SK-N-MC (cell line): Measurements from ENCODE around the gene RERG.
A peak's percentile ranks its signal among the peaks of the same experiment; 100 is the strongest.

ENCODE experiments used
- DNase-seq: peaks from one replicate; pipeline ENCODE4 v3.0.0-alpha.2; 2011; ENCODE audit warnings: low read depth, low spot score
- H3K27ac ChIP-seq: fragments of 200-600 bp; sonication (generic); 2 replicates; pipeline ENCODE4 v1.5.1; 2016; ENCODE audit warnings: mixed run types
- H3K36me3 ChIP-seq: fragments of 200-600 bp; sonication (generic); 2 replicates; pipeline ENCODE4 v1.6.1; 2017; ENCODE audit warnings: antibody characterized with exemption, low read length, mixed read lengths; ENCODE audit not compliant: insufficient read depth
- H3K4me3 ChIP-seq: fragments of 200-600 bp; sonication (generic); 2 replicates; pipeline ENCODE4 v1.5.1; 2016
- H3K9ac ChIP-seq: fragments of 200-600 bp; sonication (generic); 2 replicates; pipeline ENCODE4 v1.8.0; 2017; ENCODE audit warnings: mixed run types, mixed read lengths; ENCODE audit not compliant: insufficient read length
- H3K9me3 ChIP-seq: fragments of 200-600 bp; sonication (generic); 2 replicates; pipeline ENCODE4 v1.6.1; 2017; ENCODE audit warnings: low read depth, mild to moderate bottlenecking, antibody characterized with exemption, low read length, moderate library complexity, mixed read lengths
- EZH2 ChIP-seq: fragments of 200-600 bp; sonication (generic); IDR thresholded peaks from one replicate; pipeline ENCODE4 v1.6.1; 2017; ENCODE audit warnings: antibody characterized with exemption
- FOXP2 ChIP-seq: optimal IDR thresholded peaks from 2 replicates; pipeline ENCODE3; 2011; ENCODE audit warnings: mild to moderate bottlenecking, moderate library complexity; ENCODE audit not compliant: insufficient read depth; ENCODE audit errors: extremely low read length, control extremely low read depth
- POLR2AphosphoS5 ChIP-seq: IDR thresholded peaks from 2 replicates; pipeline ENCODE4 v1.6.1; 2012; ENCODE audit warnings: mild to moderate bottlenecking, low read depth, low read length, borderline replicate concordance

The RERG gene

GRCh38 chr12:15209782-15210181, 11.4 kb downstream of the RERG start:
- no peak for DNase-seq
- Histone ChIP-seq H3K9me3 (no peaks in the 10 kb centered on the region), H3K4me3 (no peak overlapping the region), H3K36me3 (no peaks in the 10 kb centered on the region), H3K9ac (no peak overlapping the region), H3K27ac (no peak overlapping the region)
- TF ChIP-seq POLR2AphosphoS5 = no peak
- no peak for TF ChIP-seq EZH2
- TF ChIP-seq FOXP2 = no peak

- TF ChIP-seq EZH2 = no peak
- TF ChIP-seq FOXP2 = no peak
- TF ChIP-seq POLR2AphosphoS5 = no peak
- Histone ChIP-seq H3K36me3 (no peaks in the 10 kb centered on the region), H3K4me3 (no peak overlapping the region), H3K9ac (no peak overlapping the region), H3K27ac (no peak overlapping the region), H3K9me3 (no peaks in the 10 kb centered on the region)
- no peak for DNase-seq
These were observed 12.2 kb downstream of the RERG start for GRCh38 chr12:15208871-15209656.

- Histone ChIP-seq H3K27ac (no peak overlapping the region), H3K9ac (no peak overlapping the region), H3K9me3 (no peaks in the 10 kb centered on the region), H3K36me3 (no peaks in the 10 kb centered on the region), H3K4me3 (no peak overlapping the region)
- DNase-seq = no peak
- TF ChIP-seq EZH2 = no peak
- no peak for TF ChIP-seq POLR2AphosphoS5
- no peak for TF ChIP-seq FOXP2
These were observed 13.1 kb downstream of the RERG start for GRCh38 chr12:15208140-15208539.

GRCh38 chr12:15206831-15207389, 14.3 kb downstream of the RERG start:
- no peaks in the 10 kb centered on the region for H3K36me3 ChIP-seq
- H3K9me3 ChIP-seq = no peaks in the 10 kb centered on the region
- H3K27ac ChIP-seq = no peak overlapping the region
- TF ChIP-seq FOXP2 (no peak), EZH2 (no peak), POLR2AphosphoS5 (no peak)
- H3K4me3 ChIP-seq = no peak overlapping the region
- DNase-seq = no peak
- H3K9ac ChIP-seq = no peak overlapping the region

GRCh38 chr12:15206338-15206737, 14.9 kb downstream of the RERG start:
- DNase-seq = no peak
- no peaks in the 10 kb centered on the region for H3K36me3 ChIP-seq
- H3K9me3 ChIP-seq = no peaks in the 10 kb centered on the region
- H3K4me3 ChIP-seq = no peak overlapping the region
- no peak for TF ChIP-seq EZH2
- TF ChIP-seq FOXP2 = no peak
- TF ChIP-seq POLR2AphosphoS5 = no peak
- no peak overlapping the region for H3K27ac ChIP-seq
- no peak overlapping the region for H3K9ac ChIP-seq

DNA sequence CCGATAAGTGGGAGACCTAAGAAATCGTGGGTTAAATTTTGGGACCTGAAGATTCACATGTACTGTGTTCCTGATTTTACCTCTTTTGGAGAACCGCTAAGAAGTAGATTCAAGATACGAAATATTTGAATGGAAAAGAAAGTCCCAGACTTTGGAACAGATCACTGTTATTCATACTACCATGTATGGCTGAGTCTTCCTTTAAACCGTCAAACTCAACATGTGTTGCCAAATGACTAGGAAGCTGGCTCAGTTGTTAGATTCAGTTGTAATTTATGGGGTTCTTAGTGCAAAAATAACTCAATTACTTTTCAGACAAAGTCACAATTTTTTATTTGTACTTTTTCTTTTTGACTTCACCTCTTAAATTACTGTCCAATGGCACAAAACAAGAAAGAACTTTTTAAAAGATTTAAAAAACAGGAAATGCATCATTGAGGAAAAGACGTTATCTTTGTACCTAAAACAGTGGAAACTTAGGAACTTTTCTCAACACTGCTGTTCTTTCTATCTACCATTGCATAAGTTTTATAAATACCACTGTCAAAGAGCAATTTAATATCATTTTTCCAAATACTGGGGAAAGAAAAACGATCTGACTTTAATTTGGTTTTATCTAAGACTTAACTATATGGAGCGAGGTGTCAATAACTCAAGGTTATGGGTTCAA, 15.7 kb downstream of the RERG start:
- H3K36me3 ChIP-seq = no peaks in the 10 kb centered on the region
- no peak for DNase-seq
- no peaks in the 10 kb centered on the region for H3K9me3 ChIP-seq
- H3K9ac ChIP-seq = no peak overlapping the region
- TF ChIP-seq POLR2AphosphoS5 (no peak), FOXP2 (no peak), EZH2 (no peak)
- no peak overlapping the region for H3K4me3 ChIP-seq
- no peak overlapping the region for H3K27ac ChIP-seq

DNA sequence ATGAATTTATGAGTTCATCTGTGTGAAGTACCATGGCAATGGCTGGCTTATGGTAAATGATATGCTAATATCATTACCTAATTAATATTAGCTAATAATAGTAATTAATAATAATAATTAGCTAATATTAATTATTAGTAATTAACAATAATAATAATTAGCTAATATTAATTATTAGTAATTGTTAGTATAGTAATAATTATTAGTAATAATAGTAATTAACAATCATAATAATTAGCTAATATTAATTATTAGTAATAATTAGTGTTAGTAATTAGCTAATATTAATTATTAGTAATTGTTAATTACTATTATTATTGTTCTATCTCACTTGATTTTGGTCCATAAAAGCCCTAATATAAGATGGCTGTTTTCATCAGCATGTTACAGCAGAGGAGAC, 19.8 kb downstream of the RERG start:
- TF ChIP-seq EZH2 = no peak
- no peak for TF ChIP-seq FOXP2
- no peak for TF ChIP-seq POLR2AphosphoS5
- Histone ChIP-seq H3K27ac (no peak overlapping the region), H3K4me3 (no peak overlapping the region), H3K9ac (no peak overlapping the region), H3K36me3 (no peaks in the 10 kb centered on the region), H3K9me3 (no peaks in the 10 kb centered on the region)
- DNase-seq = no peak

DNA sequence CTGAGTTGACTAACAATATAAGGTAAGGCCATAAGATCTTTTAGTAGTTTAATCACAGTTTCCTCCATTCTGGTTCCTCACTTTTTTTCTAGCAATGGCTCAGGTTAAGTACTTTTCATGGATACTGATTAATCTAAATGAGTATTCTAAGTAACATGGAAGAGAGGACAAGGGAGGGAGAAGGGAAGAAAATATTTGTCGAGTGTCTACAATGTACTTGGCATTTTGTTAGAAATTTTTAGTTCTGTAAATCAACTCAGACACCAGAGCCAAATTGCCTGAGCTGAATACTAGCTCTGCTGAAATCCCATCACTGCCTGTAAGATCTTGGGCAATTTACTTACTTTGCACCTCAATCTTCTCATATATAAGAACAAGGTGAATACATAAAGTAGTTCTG, 20.2 kb downstream of the RERG start:
- Histone ChIP-seq H3K27ac (0 out of 2 replicates have a peak overlapping the region, but pooled peaks have one; percentile 15), H3K36me3 (no peaks in the 10 kb centered on the region), H3K4me3 (no peak overlapping the region), H3K9ac (no peak overlapping the region), H3K9me3 (no peaks in the 10 kb centered on the region)
- no peak for DNase-seq
- TF ChIP-seq POLR2AphosphoS5 (no peak), EZH2 (no peak), FOXP2 (no peak)

GRCh38 chr12:15200641-15201040, 20.6 kb downstream of the RERG start:
- Histone ChIP-seq H3K4me3 (no peak overlapping the region), H3K9me3 (no peaks in the 10 kb centered on the region), H3K9ac (no peak overlapping the region), H3K36me3 (no peaks in the 10 kb centered on the region), H3K27ac (0 out of 2 replicates have a peak overlapping the region, but pooled peaks have one; percentile 15)
- DNase-seq = no peak
- no peak for TF ChIP-seq EZH2
- no peak for TF ChIP-seq POLR2AphosphoS5
- no peak for TF ChIP-seq FOXP2
